ENCODE data around the gene WNT16.

The WNT16 gene

DNA sequence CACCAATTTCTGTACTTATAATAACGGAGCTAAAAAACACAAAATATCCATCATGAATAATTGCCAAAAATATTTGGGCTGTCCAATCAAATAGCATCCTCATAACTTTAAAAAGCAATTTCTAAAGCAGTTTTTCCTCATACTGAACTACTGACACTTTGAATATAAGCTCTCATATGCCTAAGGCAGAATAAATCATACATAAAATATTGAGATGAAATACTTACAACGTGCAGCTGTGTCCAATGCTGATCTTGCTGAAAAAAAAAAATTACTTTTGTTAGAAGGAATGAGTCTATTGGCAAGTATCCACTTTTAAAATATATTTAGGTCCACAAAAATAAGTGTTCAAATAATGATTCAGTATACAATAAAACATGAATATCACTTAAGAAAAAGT lies 43.1 kb downstream of the WNT16 start:
- ATAC-seq: no peak
- no peak for TF ChIP-seq ZC3H10 (CRISPR knock-in tag; IDR thresholded peaks at IDR 0.05)
- TF ChIP-seq GLIS3 (CRISPR knock-in tag; IDR thresholded peaks at IDR 0.05): no peak
- no peak for TF ChIP-seq TCF4 (CRISPR knock-in tag; IDR thresholded peaks at IDR 0.05; ENCODE audit: borderline replicate concordance)
- no peak for TF ChIP-seq ZNF70 (CRISPR knock-in tag; IDR thresholded peaks at IDR 0.05)
- no peak for TF ChIP-seq ESRRG (CRISPR knock-in tag; IDR thresholded peaks at IDR 0.05)
- TF ChIP-seq, protein P1, sequence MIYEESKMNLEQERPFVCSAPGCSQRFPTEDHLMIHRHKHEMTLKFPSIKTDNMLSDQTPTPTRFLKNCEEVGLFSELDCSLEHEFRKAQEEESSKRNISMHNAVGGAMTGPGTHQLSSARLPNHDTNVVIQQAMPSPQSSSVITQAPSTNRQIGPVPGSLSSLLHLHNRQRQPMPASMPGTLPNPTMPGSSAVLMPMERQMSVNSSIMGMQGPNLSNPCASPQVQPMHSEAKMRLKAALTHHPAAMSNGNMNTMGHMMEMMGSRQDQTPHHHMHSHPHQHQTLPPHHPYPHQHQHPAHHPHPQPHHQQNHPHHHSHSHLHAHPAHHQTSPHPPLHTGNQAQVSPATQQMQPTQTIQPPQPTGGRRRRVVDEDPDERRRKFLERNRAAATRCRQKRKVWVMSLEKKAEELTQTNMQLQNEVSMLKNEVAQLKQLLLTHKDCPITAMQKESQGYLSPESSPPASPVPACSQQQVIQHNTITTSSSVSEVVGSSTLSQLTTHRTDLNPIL (CRISPR knock-in tag; IDR thresholded peaks at IDR 0.05; ENCODE audit: low read depth): no peak

DNA sequence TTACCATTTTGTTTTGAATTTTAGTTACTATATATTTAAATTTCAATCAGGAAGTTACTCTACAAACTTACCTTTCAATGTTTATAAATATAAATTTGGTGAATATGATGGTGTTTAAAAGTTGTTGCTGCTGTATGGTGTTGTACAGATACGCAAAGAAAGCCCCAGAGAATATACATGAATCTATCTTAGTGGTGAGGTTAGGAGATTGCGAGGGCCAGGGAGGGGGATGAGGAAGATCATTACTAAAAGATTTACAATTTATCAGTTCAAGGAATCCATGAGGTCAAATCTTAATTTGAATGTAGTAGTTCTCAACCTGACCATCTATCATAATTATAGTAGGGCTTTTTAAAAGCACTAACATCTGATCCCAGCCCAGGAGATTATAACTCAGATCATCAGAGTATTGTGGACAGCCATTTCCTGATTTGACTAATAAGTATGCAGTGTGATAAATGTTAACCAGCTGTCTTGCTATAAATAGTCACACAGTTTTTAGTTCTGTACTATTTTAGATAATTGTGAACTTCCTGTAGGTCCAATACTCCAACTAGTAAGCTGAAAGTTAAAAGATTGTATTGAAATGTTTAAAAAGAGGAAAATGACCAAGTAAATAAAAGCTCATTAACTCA lies 43.7 kb downstream of the WNT16 start:
- TF ChIP-seq ZFP3 (CRISPR knock-in tag; IDR thresholded peaks at IDR 0.05): no peak
- TF ChIP-seq, protein P2, sequence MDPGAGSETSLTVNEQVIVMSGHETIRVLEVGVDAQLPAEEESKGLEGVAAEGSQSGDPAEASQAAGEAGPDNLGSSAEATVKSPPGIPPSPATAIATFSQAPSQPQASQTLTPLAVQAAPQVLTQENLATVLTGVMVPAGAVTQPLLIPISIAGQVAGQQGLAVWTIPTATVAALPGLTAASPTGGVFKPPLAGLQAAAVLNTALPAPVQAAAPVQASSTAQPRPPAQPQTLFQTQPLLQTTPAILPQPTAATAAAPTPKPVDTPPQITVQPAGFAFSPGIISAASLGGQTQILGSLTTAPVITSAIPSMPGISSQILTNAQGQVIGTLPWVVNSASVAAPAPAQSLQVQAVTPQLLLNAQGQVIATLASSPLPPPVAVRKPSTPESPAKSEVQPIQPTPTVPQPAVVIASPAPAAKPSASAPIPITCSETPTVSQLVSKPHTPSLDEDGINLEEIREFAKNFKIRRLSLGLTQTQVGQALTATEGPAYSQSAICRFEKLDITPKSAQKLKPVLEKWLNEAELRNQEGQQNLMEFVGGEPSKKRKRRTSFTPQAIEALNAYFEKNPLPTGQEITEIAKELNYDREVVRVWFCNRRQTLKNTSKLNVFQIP (CRISPR knock-in tag; IDR thresholded peaks at IDR 0.05; ENCODE audit: borderline replicate concordance, low read depth): peak; percentile 42; the same call in 1 of the 2 replicates
- TF ChIP-seq ESRRG (CRISPR knock-in tag; IDR thresholded peaks at IDR 0.05): no peak
- no peak for TF ChIP-seq TCF4 (CRISPR knock-in tag; IDR thresholded peaks at IDR 0.05; ENCODE audit: borderline replicate concordance)
- TF ChIP-seq TOX (CRISPR knock-in tag; IDR thresholded peaks at IDR 0.05; ENCODE audit: borderline replicate concordance): peak; percentile 77
- TF ChIP-seq BACH2 (CRISPR knock-in tag; IDR thresholded peaks at IDR 0.05; ENCODE audit: borderline replicate concordance): no peak
- TF ChIP-seq, protein P1 (CRISPR knock-in tag; IDR thresholded peaks at IDR 0.05; ENCODE audit: low read depth): no peak
- no peak for TF ChIP-seq SNAI2 (CRISPR knock-in tag; IDR thresholded peaks at IDR 0.05)
- peak; percentile 59 for ATAC-seq

DNA sequence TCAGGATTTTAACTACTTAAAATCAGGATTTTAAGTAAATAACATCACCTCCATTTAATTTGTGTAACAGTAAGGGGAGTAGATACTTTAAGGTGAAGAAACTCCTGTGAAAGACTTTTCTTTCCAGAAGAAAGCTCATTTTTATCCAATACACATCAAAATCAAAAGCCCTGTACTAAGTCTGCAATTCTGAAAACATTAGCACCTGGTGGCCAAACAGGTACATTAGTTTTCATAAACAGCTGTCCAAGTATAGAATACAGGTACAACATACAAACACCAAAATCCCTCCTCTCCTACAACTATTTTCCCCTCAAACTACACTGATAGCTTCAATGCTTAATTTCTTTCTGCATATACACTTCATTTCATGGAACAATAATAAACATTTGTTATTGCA lies 44.4 kb downstream of the WNT16 start:
- ATAC-seq: peak; percentile 24; the same call in 1 of the 3 replicates
- TF ChIP-seq, protein P1 (CRISPR knock-in tag; IDR thresholded peaks at IDR 0.05; ENCODE audit: low read depth): no peak
- TF ChIP-seq, protein P3, sequence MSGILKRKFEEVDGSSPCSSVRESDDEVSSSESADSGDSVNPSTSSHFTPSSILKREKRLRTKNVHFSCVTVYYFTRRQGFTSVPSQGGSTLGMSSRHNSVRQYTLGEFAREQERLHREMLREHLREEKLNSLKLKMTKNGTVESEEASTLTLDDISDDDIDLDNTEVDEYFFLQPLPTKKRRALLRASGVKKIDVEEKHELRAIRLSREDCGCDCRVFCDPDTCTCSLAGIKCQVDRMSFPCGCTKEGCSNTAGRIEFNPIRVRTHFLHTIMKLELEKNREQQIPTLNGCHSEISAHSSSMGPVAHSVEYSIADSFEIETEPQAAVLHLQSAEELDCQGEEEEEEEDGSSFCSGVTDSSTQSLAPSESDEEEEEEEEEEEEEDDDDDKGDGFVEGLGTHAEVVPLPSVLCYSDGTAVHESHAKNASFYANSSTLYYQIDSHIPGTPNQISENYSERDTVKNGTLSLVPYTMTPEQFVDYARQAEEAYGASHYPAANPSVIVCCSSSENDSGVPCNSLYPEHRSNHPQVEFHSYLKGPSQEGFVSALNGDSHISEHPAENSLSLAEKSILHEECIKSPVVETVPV (CRISPR knock-in tag; IDR thresholded peaks at IDR 0.05): no peak
- no peak for TF ChIP-seq ZNF8 (CRISPR knock-in tag; IDR thresholded peaks at IDR 0.05)
- TF ChIP-seq, protein P2 (CRISPR knock-in tag; IDR thresholded peaks at IDR 0.05; ENCODE audit: borderline replicate concordance, low read depth): no peak
- TF ChIP-seq, protein P4, sequence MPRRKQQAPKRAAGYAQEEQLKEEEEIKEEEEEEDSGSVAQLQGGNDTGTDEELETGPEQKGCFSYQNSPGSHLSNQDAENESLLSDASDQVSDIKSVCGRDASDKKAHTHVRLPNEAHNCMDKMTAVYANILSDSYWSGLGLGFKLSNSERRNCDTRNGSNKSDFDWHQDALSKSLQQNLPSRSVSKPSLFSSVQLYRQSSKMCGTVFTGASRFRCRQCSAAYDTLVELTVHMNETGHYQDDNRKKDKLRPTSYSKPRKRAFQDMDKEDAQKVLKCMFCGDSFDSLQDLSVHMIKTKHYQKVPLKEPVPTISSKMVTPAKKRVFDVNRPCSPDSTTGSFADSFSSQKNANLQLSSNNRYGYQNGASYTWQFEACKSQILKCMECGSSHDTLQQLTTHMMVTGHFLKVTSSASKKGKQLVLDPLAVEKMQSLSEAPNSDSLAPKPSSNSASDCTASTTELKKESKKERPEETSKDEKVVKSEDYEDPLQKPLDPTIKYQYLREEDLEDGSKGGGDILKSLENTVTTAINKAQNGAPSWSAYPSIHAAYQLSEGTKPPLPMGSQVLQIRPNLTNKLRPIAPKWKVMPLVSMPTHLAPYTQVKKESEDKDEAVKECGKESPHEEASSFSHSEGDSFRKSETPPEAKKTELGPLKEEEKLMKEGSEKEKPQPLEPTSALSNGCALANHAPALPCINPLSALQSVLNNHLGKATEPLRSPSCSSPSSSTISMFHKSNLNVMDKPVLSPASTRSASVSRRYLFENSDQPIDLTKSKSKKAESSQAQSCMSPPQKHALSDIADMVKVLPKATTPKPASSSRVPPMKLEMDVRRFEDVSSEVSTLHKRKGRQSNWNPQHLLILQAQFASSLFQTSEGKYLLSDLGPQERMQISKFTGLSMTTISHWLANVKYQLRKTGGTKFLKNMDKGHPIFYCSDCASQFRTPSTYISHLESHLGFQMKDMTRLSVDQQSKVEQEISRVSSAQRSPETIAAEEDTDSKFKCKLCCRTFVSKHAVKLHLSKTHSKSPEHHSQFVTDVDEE (CRISPR knock-in tag; IDR thresholded peaks at IDR 0.05): no peak
- no peak for TF ChIP-seq ZFP3 (CRISPR knock-in tag; IDR thresholded peaks at IDR 0.05)
- no peak for TF ChIP-seq TCF4 (CRISPR knock-in tag; IDR thresholded peaks at IDR 0.05; ENCODE audit: borderline replicate concordance)
